T-helper 9 cell (primary cell): ENCODE measurements around the gene IFNA13.

Source experiments
- DNase-seq: peaks from one replicate; pipeline ENCODE4 v3.0.0-alpha.2; 2020

The IFNA13 gene

GRCh38 chr9:21357479-21358460 lies 10.1 kb downstream of the IFNA13 start:
- no peak for DNase-seq

- DNase-seq: no peak
Observed at GRCh38 chr9:21350787-21351186, 17.1 kb downstream of the IFNA13 start, which contains the start of gene IFNA6. IFNA6 (minus strand) TSS chr9:21350887; CDS start chr9:21350887, 0 bp downstream.

GRCh38 chr9:21348430-21348970 lies 19.4 kb downstream of the IFNA13 start:
- no peak for DNase-seq

GRCh38 chr9:21340735-21341134 lies 27.1 kb downstream of the IFNA13 start:
- no peak for DNase-seq

GRCh38 chr9:21336457-21336856 lies 31.4 kb downstream of the IFNA13 start:
- DNase-seq: no peak

GRCh38 chr9:21334701-21335632 lies 32.9 kb downstream of the IFNA13 start, which contains the start of gene KLHL9:
KLHL9 (minus strand) TSS chr9:21335404; CDS start chr9:21334859, 545 bp downstream.
- DNase-seq: peak; percentile 80

GRCh38 chr9:21333226-21333625 lies 34.6 kb downstream of the IFNA13 start:
- DNase-seq: no peak

GRCh38 chr9:21331676-21332402 lies 36.0 kb downstream of the IFNA13 start:
- no peak for DNase-seq

GRCh38 chr9:21326526-21327139 lies 41.2 kb downstream of the IFNA13 start:
- no peak for DNase-seq

GRCh38 chr9:21324047-21324446 lies 43.8 kb downstream of the IFNA13 start:
- no peak for DNase-seq

GRCh38 chr9:21322911-21323461 lies 44.9 kb downstream of the IFNA13 start:
- no peak for DNase-seq

GRCh38 chr9:21320465-21320864 lies 47.4 kb downstream of the IFNA13 start:
- DNase-seq: no peak

- DNase-seq: no peak
Observed at GRCh38 chr9:21317956-21318923, 49.6 kb downstream of the IFNA13 start.
